Pancreas (tissue), 10 donors: ENCODE measurements around the gene CCDC127. TPM values are rescaled to one million over a fixed set of nuclear protein-coding genes. Genes with fewer than 3 reads are reported as not detected.
A peak's percentile ranks its signal among the peaks of the same experiment; 100 is the strongest.

Experiments
- ATAC-seq, 4 donors: fragments of 200-7000 bp; cut with Tn5 transposase; one replicate each; pipeline versions ENCODE4 v1.8.0 to v1.9.1; 2020; ENCODE audit warnings: mild to moderate bottlenecking in 4 of 4, moderate library complexity in 4 of 4
- DNase-seq, 6 donors: peaks; one replicate each; pipeline ENCODE4 v3.0.0-alpha.2; 2020
- FAIRE-seq: peaks from 2 replicates; lab custom pipeline; 2012; peaks lifted over from hg19 to GRCh38; lab: Jason Lieb, UNC
- H3K27ac ChIP-seq, 4 donors: fragments of 200-600 bp; sonication (generic); 1 replicate in 3 of 4; 2 replicates in 1 of 4; pipeline versions ENCODE4 v1.5.0 to v1.8.0; 2020
- H3K27me3 ChIP-seq, 4 donors: fragments of 200-600 bp; one replicate each; pipeline ENCODE4 v1.8.0; 2021
- H3K36me3 ChIP-seq, 3 donors: fragments of 200-600 bp; sonication (generic) in 1 of 3; one replicate each; pipeline versions ENCODE4 v1.5.0 to v1.8.0; 2020 to 2021
- H3K4me1 ChIP-seq, 3 donors: fragments of 200-600 bp; one replicate each; pipeline ENCODE4 v1.8.0; 2021
- H3K4me3 ChIP-seq, 4 donors: fragments of 200-600 bp; sonication (generic) in 2 of 4; one replicate each; pipeline versions ENCODE4 v1.5.0 to v1.8.0; 2020 to 2021
- H3K9me3 ChIP-seq, 4 donors: fragments of 200-600 bp; one replicate each; pipeline ENCODE4 v1.8.0; 2021
- CTCF ChIP-seq, 4 donors: fragments of 200-600 bp; sonication (generic) in 3 of 4; IDR thresholded peaks; one replicate each; pipeline versions ENCODE4 v1.5.0 to v1.8.0; 2021; ENCODE audit warnings: antibody characterized with exemption in 4 of 4
- WGBS, 2 donors: extraction: QIAGEN DNeasy Blood & Tissue Kit; methylation state at CpG; one replicate each; pipeline ENCODE4 v1.1.7; 2013; 5-methylcytosine and 5-hydroxymethylcytosine counted together
- intact Hi-C, 3 donors: fragments of 100-400 bp; cut with DNase I; formaldehyde crosslinking; loops; one replicate each; pipeline versions ENCODE4 v1.11.1 to v1.14.2; 2022
- polyA plus RNA-seq, 2 donors: library from polyadenylated mRNA; stranded (reverse); fragments of 200-250 nt; gene quantifications; one replicate each; pipeline ENCODE4 v1.2.3, GENCODE V29; 2013
- total RNA-seq, 6 donors: library from RNA; stranded (reverse); fragmentation: NEBNext Ultra II Directional in 4 of 6; extraction: Animal tissue kit (Norgen Biotek cat#: 25700) in 4 of 6; gene quantifications; one replicate each; pipeline versions ENCODE4 v1.2.1 to v1.2.4, GENCODE V29; 2021 to 2023
- donor health status: healthy with polysubstance abuse.
- donor health status: DM: no; HTN: no; CAD: no; lungs with moderate emphysema.
- donor health status: DM: no; HTN: no; CAD: no.
- donor health status: control.
- donor health status: control.
- donor health status: Bipolar disorder and iron deficiency.
- donor health status: DM: yes; HTN: yes; CAD: no.
- donor health status: DM: no; HTN: no; CAD: no.
- donor health status: DM: no; HTN: no; CAD: no.
- donor health status: DM: yes; HTN: yes; CAD: no.

CCDC127 gene
- total and polyA plus RNA-seq, 8 donors, result 1.2 to 3.9 (median 1.9) TPM

GRCh38 chr5:178110-178509, 39.8 kb downstream of the CCDC127 start:
- no peak for ATAC-seq
- H3K4me1 ChIP-seq, result no peaks in the 10 kb centered on the region
- no peaks in the 10 kb centered on the region for H3K36me3 ChIP-seq
- H3K4me3 ChIP-seq, result no peak overlapping the region
- H3K27me3 ChIP-seq, result no peaks in the 10 kb centered on the region
- FAIRE-seq, result no peak
- H3K9me3 ChIP-seq, result no peaks in the 10 kb centered on the region
- intact Hi-C loops, result no loop called here
- no peak for DNase-seq
- no peak overlapping the region for H3K27ac ChIP-seq
- no peak for TF ChIP-seq CTCF (IDR thresholded peaks at IDR 0.05)
- WGBS, 2 donors, result 48 to 66% methylated on average over 5 of the region's 5 CpGs

DNA sequence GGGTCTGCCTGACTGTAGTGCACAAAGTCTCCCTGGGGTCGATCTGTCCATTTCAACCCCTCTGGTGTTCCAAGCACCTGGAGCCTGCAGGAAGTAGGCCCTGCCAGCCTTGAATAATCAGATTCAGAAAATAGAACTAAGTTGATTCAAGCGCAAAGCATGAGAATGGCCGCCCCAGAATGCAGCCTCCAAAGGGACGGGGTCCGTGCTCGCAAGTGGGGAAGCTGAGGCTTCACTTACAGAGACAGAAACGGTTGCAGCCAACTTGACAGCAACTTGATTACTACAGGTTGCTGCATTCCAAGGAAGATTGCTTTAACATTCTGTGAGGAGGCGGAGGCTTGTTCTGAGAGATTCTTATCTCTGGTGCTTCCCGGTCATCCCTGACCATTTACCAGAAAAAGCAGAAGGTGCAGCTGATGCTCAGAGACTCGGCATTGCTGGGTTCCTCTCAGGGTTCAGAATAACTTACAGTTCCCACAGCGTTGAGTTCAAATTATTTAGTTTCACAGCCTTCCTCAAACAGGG, 41.6 kb downstream of the CCDC127 start:
- no peak for FAIRE-seq
- DNase-seq, result peak in 1 of 6 donors; percentile 18
- no peak for TF ChIP-seq CTCF (IDR thresholded peaks at IDR 0.05)
- intact Hi-C loops, result no loop called here
- WGBS, 2 donors, result 74 to 77% methylated on average over 11 of the region's 11 CpGs
- no peaks in the 10 kb centered on the region for H3K27me3 ChIP-seq
- ATAC-seq, result no peak
- no peaks in the 10 kb centered on the region for H3K4me1 ChIP-seq
- no peak overlapping the region for H3K4me3 ChIP-seq
- no peak overlapping the region for H3K27ac ChIP-seq
- H3K36me3 ChIP-seq, result no peaks in the 10 kb centered on the region
- H3K9me3 ChIP-seq, result no peaks in the 10 kb centered on the region

- H3K4me1 ChIP-seq, result no peaks in the 10 kb centered on the region
- H3K9me3 ChIP-seq, result no peaks in the 10 kb centered on the region
- H3K36me3 ChIP-seq, result no peaks in the 10 kb centered on the region
- FAIRE-seq (no peak), ATAC-seq (no peak), DNase-seq (peak in 2 of 6 donors; percentile 32)
- 73 to 80% methylated on average over 15 to 16 of the region's 16 CpGs for WGBS, 2 donors
- TF ChIP-seq CTCF (IDR thresholded peaks at IDR 0.05), result no peak
- no peak overlapping the region for H3K27ac ChIP-seq
- H3K4me3 ChIP-seq, result no peak overlapping the region
- H3K27me3 ChIP-seq, result no peaks in the 10 kb centered on the region
- intact Hi-C loops, result no loop called here
Measured at GRCh38 chr5:174876-175465, 43.0 kb downstream of the CCDC127 start.

DNA sequence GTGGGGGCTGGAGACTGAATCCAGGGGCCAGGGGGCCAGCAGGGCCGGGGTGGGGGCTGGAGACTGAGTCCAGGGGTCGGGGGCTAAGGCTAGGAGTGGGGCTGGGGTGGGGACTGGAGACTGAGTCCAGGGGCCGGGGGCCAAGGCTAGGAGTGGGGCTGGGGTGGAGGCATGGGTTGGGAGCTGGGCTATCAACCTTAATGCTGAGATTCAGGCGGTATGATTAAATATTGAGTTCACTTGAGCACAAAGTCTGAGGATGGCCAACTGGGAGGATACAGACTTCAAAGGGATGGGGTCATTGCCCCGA, 43.7 kb downstream of the CCDC127 start:
- FAIRE-seq (no peak), DNase-seq (peak in 1 of 6 donors; percentile 32), ATAC-seq (no peak)
- no peak overlapping the region for H3K27ac ChIP-seq
- H3K9me3 ChIP-seq, result no peaks in the 10 kb centered on the region
- 64 to 66% methylated on average over 5 of the region's 5 CpGs for WGBS, 2 donors
- intact Hi-C loops, result no loop called here
- no peak overlapping the region for H3K4me3 ChIP-seq
- no peaks in the 10 kb centered on the region for H3K27me3 ChIP-seq
- TF ChIP-seq CTCF (IDR thresholded peaks at IDR 0.05), result no peak
- no peaks in the 10 kb centered on the region for H3K36me3 ChIP-seq
- H3K4me1 ChIP-seq, result no peaks in the 10 kb centered on the region
